MM.1S (cell line): ENCODE measurements around the gene KCNK4.
"Not testable (repeated sequence)": the region's sequence is repeated elsewhere in the genome, so short reads cannot be mapped to it uniquely, and the experiment has no call there.

Source experiments
- DNase-seq: peaks from one replicate; pipeline ENCODE4 v3.0.0-alpha.2; 2015
- H2AFZ ChIP-seq: fragments of 300-600 bp; sonication (generic); 2 replicates; pipeline ENCODE4 v1.6.0; 2016; ENCODE audit warnings: antibody characterized with exemption, low read length
- H3F3A ChIP-seq: fragments of 300-600 bp; sonication (generic); 2 replicates; pipeline ENCODE4 v1.6.1; 2016; ENCODE audit warnings: mild to moderate bottlenecking, antibody characterized with exemption, low read length, moderate library complexity, mixed read lengths; ENCODE audit not compliant: insufficient read depth
- H3K27ac ChIP-seq: fragments of 300-600 bp; sonication (generic); 2 replicates; pipeline ENCODE4 v1.5.1; 2016; ENCODE audit warnings: mild to moderate bottlenecking, low read length
- H3K27me3 ChIP-seq: fragments of 300-600 bp; sonication (generic); replicated peaks from 2 replicates; pipeline ENCODE4 v1.6.0; 2016; ENCODE audit warnings: low read length; ENCODE audit not compliant: insufficient read depth
- H3K36me3 ChIP-seq: fragments of 300-600 bp; sonication (generic); replicated peaks from 2 replicates; pipeline ENCODE4 v1.6.1; 2016; ENCODE audit warnings: mild to moderate bottlenecking, low read length, mixed read lengths; ENCODE audit not compliant: insufficient read depth
- H3K4me1 ChIP-seq: fragments of 300-600 bp; sonication (generic); 2 replicates; pipeline ENCODE4 v1.6.1; 2016; ENCODE audit warnings: low read length, mixed read lengths
- H3K4me2 ChIP-seq: fragments of 300-600 bp; sonication (generic); 2 replicates; pipeline ENCODE4 v1.6.0; 2016; ENCODE audit warnings: low read depth, low read length
- H3K4me3 ChIP-seq: fragments of 300-600 bp; sonication (generic); 2 replicates; pipeline ENCODE4 v1.5.1; 2016; ENCODE audit warnings: low read length, mixed read lengths
- H3K79me2 ChIP-seq: fragments of 300-600 bp; sonication (generic); 2 replicates; pipeline ENCODE4 v1.6.1; 2016; ENCODE audit warnings: mixed run types, low read length, mixed read lengths
- H3K9ac ChIP-seq: fragments of 300-600 bp; sonication (generic); 2 replicates; pipeline ENCODE4 v1.6.1; 2016; ENCODE audit warnings: low read length, mixed read lengths
- H3K9me2 ChIP-seq: fragments of 300-600 bp; sonication (generic); replicated peaks from 2 replicates; pipeline ENCODE4 v1.6.1; 2016; ENCODE audit warnings: mild to moderate bottlenecking, low read length, mixed read lengths; ENCODE audit not compliant: insufficient read depth
- H3K9me3 ChIP-seq: fragments of 300-600 bp; sonication (generic); replicated peaks from 2 replicates; pipeline ENCODE4 v1.6.1; 2016; ENCODE audit warnings: mild to moderate bottlenecking, low read length, mixed read lengths; ENCODE audit not compliant: insufficient read depth
- H4K20me1 ChIP-seq: fragments of 300-600 bp; sonication (generic); 2 replicates; pipeline ENCODE4 v1.6.1; 2016; ENCODE audit warnings: mild to moderate bottlenecking, low read length, moderate library complexity, mixed read lengths; ENCODE audit not compliant: insufficient read depth
- EZH2 ChIP-seq: fragments of 300-600 bp; sonication (generic); optimal IDR thresholded peaks from 2 replicates; pipeline ENCODE3; 2017; ENCODE audit warnings: low read depth, mild to moderate bottlenecking, antibody characterized with exemption, low read length, mixed read lengths
- EZH2phosphoT487 ChIP-seq: fragments of 300-600 bp; sonication (generic); IDR thresholded peaks from 2 replicates; pipeline ENCODE4 v1.6.1; 2018; ENCODE audit warnings: antibody characterized with exemption, low read length
- TF ChIP-seq, protein P1 (sequence below): fragments of 300-600 bp; sonication (generic); IDR thresholded peaks from 2 replicates; pipeline ENCODE4 v1.5.1; 2016; ENCODE audit warnings: antibody characterized with exemption, low read length, mixed read lengths

KCNK4 gene

GRCh38 chr11:64323373-64323772, 32.3 kb downstream of the KCNK4 start:
- Histone ChIP-seq H4K20me1 (no peaks in the 10 kb centered on the region), H3K4me2 (no peak overlapping the region), H3K9me3 (no peaks in the 10 kb centered on the region), H3K9ac (no peak overlapping the region), H3K27ac (no peak overlapping the region), H3K79me2 (peaks cover 9% of the 10 kb centered on the region; the same call in 1 of the 2 replicates), H3K4me1 (peaks cover 6% of the 10 kb centered on the region), H3K36me3 (no peaks in the 10 kb centered on the region), H3F3A (peaks cover 7% of the 10 kb centered on the region), H2AFZ (no peak overlapping the region), H3K9me2 (no peaks in the 10 kb centered on the region), H3K27me3 (0 out of 2 replicates have a peak, but pooled peaks cover 3% of the 10 kb centered on the region), H3K4me3 (no peak overlapping the region)
- TF ChIP-seq, protein P1, sequence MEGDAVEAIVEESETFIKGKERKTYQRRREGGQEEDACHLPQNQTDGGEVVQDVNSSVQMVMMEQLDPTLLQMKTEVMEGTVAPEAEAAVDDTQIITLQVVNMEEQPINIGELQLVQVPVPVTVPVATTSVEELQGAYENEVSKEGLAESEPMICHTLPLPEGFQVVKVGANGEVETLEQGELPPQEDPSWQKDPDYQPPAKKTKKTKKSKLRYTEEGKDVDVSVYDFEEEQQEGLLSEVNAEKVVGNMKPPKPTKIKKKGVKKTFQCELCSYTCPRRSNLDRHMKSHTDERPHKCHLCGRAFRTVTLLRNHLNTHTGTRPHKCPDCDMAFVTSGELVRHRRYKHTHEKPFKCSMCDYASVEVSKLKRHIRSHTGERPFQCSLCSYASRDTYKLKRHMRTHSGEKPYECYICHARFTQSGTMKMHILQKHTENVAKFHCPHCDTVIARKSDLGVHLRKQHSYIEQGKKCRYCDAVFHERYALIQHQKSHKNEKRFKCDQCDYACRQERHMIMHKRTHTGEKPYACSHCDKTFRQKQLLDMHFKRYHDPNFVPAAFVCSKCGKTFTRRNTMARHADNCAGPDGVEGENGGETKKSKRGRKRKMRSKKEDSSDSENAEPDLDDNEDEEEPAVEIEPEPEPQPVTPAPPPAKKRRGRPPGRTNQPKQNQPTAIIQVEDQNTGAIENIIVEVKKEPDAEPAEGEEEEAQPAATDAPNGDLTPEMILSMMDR = no peak
- TF ChIP-seq EZH2phosphoT487 (no peak), EZH2 (no peak)
- DNase-seq = no peak

GRCh38 chr11:64323984-64324383, 32.9 kb downstream of the KCNK4 start:
- not testable (repeated sequence) for H3K27me3 ChIP-seq, H3K36me3 ChIP-seq, H3K4me1 ChIP-seq, H3K9ac ChIP-seq, H3K9me2 ChIP-seq, H3K9me3 ChIP-seq, H3F3A ChIP-seq, H3K4me2 ChIP-seq, H3K27ac ChIP-seq, H4K20me1 ChIP-seq, DNase-seq, H3K79me2 ChIP-seq, H2AFZ ChIP-seq, H3K4me3 ChIP-seq

DNA sequence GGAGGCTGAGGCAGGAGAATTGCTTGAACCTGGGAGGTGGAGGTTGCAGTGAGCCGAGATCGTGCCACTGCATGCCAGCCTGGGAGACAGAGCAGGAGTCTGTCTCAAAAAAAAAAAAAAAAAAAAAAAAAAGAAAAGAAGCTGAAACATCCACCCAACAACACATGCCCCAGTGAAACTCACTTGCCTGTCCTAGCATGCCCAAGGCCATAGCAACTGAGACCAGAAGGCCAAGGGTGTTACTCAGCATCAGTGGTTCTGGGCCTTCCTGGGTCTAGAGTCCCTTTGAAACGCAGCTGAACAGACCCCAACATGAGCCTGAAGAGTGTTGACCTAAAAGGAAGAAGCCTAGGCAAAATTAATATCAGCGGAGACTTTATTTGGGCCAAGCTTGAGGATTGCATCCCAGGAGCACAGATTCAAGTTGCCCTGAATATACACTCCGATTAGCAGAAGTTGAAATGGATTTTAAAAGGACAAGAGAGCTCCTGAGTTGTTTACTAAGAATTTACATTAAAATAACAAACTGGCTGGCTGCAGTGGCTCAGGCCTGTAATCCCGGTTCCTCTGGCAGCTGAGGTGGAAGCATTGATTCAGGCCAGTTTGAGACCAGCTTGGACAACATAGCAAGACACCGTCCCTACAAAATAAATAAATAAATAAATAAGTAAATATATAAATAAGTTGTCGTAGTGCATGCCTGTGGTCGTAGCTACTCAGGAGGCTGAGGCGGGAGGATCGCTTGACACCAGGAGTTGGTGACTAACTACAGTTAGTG, 33.8 kb downstream of the KCNK4 start:
- 0 out of 2 replicates have a peak, but pooled peaks cover 3% of the 10 kb centered on the region for H3K27me3 ChIP-seq
- TF ChIP-seq EZH2phosphoT487 (no peak), EZH2 (no peak)
- TF ChIP-seq, protein P1 = no peak
- no peaks in the 10 kb centered on the region for H3K79me2 ChIP-seq
- no peak overlapping the region for H3K4me3 ChIP-seq
- no peaks in the 10 kb centered on the region for H3F3A ChIP-seq
- no peaks in the 10 kb centered on the region for H3K36me3 ChIP-seq
- H2AFZ ChIP-seq = no peak overlapping the region
- no peak overlapping the region for H3K27ac ChIP-seq
- H4K20me1 ChIP-seq = no peaks in the 10 kb centered on the region
- no peak overlapping the region for H3K4me2 ChIP-seq
- no peak overlapping the region for H3K9ac ChIP-seq
- H3K4me1 ChIP-seq = no peaks in the 10 kb centered on the region
- H3K9me2 ChIP-seq = no peaks in the 10 kb centered on the region
- no peak for DNase-seq
- no peaks in the 10 kb centered on the region for H3K9me3 ChIP-seq

- no peaks in the 10 kb centered on the region for H3K36me3 ChIP-seq
- no peak overlapping the region for H3K4me3 ChIP-seq
- H3K27ac ChIP-seq = no peak overlapping the region
- no peak overlapping the region for H2AFZ ChIP-seq
- TF ChIP-seq, protein P1 = no peak
- TF ChIP-seq EZH2phosphoT487 (no peak), EZH2 (no peak)
- no peaks in the 10 kb centered on the region for H3F3A ChIP-seq
- H3K4me2 ChIP-seq = no peak overlapping the region
- H3K4me1 ChIP-seq = peaks cover 4% of the 10 kb centered on the region; the same call in 1 of the 2 replicates
- H3K27me3 ChIP-seq = 0 out of 2 replicates have a peak, but pooled peaks cover 3% of the 10 kb centered on the region
- H3K9me3 ChIP-seq = no peaks in the 10 kb centered on the region
- no peaks in the 10 kb centered on the region for H4K20me1 ChIP-seq
- no peak overlapping the region for H3K9ac ChIP-seq
- no peaks in the 10 kb centered on the region for H3K9me2 ChIP-seq
- no peaks in the 10 kb centered on the region for H3K79me2 ChIP-seq
- no peak for DNase-seq
Observed at GRCh38 chr11:64327375-64327774, 36.3 kb downstream of the KCNK4 start.
